ENCODE data around the gene MDM1. TPM values are rescaled to one million over a fixed set of nuclear protein-coding genes. Genes with fewer than 3 reads are reported as not detected.

MDM1 gene
- total and polyA plus RNA-seq, 2 experiments from 2014 or later, result 13.6 to 18.9 TPM

DNA sequence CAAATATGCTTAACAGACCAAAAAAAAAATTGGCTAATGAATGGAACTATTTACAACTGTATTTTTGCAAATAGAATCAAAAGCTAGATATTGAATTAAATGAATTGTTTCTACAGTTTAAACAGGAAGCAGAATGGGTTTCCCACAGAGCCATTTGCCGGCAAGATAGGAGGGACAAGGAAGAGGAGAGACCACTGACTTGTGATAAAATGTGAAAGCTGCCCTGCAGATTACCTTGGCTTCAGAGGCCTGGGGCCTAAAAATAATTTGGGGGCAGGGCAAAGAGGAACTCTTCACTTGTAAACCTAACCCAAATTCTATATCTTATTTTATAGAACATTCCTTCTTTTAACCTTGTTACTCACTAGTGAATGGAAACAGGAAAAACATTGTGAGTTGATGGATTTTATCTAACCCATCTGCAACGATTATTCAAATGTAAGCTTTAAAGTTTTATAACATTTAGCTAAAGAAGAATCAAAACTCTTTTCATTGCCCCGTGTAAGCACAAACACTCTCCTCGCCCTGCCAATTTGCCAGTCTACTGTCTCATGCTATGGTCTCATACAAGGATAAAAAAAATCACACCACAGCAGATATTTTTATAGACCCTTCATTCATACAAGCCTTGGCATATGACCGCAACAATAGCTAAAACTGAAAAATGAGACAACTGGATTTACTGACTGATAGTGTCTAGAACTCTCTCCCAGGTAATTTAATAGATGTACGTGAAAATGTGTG, 49.5 kb upstream of the MDM1 start (continued):
- TF ChIP-seq, protein P1, sequence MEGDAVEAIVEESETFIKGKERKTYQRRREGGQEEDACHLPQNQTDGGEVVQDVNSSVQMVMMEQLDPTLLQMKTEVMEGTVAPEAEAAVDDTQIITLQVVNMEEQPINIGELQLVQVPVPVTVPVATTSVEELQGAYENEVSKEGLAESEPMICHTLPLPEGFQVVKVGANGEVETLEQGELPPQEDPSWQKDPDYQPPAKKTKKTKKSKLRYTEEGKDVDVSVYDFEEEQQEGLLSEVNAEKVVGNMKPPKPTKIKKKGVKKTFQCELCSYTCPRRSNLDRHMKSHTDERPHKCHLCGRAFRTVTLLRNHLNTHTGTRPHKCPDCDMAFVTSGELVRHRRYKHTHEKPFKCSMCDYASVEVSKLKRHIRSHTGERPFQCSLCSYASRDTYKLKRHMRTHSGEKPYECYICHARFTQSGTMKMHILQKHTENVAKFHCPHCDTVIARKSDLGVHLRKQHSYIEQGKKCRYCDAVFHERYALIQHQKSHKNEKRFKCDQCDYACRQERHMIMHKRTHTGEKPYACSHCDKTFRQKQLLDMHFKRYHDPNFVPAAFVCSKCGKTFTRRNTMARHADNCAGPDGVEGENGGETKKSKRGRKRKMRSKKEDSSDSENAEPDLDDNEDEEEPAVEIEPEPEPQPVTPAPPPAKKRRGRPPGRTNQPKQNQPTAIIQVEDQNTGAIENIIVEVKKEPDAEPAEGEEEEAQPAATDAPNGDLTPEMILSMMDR (conservative IDR thresholded peaks at IDR 0.05; ENCODE audit: low read depth in 2 of 2), result no peak
- TF ChIP-seq POLR2AphosphoS5 (IDR thresholded peaks at IDR 0.05; ENCODE audit: low read depth) (no peak), JUNB (IDR thresholded peaks at IDR 0.05; ENCODE audit: unreplicated experiment) (no peak), NANOG (IDR thresholded peaks at IDR 0.05; ENCODE audit: borderline replicate concordance) (no peak), STAT1 (IDR thresholded peaks at IDR 0.05; ENCODE audit: unreplicated experiment) (no peak)

DNA sequence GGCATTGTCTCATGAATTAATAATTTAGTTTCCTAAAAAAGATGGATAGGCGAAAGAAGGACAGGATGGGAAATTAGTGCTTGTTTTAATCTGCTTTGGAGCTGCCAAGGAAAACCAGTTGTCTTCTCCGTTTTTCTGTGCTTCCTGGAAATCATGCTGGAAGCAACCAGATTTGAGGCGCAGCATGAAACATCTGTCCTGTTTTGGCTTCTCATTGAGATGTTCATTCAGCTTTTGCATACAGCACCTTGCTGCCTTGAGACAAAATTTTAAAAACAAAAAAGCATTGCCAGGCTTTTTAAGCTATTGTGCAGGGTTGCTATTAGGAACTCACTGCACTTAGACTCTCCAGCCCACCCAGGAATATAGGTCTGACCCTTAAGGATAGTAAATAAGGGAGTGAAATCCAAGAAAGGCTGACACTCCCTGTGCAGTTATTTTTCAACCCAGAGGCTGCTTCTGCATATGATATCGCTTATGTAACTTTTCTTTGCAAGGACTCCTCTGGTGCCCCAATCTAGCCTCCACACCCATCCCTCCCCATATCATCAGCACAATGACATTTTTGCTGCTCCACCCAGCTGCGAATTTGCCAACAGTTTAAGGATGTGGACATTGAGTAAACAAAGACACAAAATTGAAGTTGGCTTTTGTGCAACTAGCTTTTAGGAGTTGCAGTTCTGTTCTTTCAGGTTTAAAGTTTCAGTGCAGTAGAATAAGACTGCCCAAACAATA, 46.9 kb upstream of the MDM1 start:
- Histone ChIP-seq H3K4me3 (no peak overlapping the region), H3K4me2 (no peak overlapping the region), H3K27ac (ENCODE audit: low read depth) (no peak overlapping the region), H3K9me2 (ENCODE audit: insufficient read depth) (no peaks in the 10 kb centered on the region), H3F3A (replicated peaks; ENCODE audit: low read depth) (no peaks in the 10 kb centered on the region; the same call in 1 of the 2 replicates), H3K27me3 (ENCODE audit: insufficient read depth) (no peaks in the 10 kb centered on the region), H3K36me3 (ENCODE audit: insufficient read depth) (no peaks in the 10 kb centered on the region), H4K20me1 (replicated peaks; ENCODE audit: insufficient read depth) (no peaks in the 10 kb centered on the region), H3K4me1 (ENCODE audit: insufficient read depth) (peaks cover 16% of the 10 kb centered on the region), H3K79me2 (replicated peaks; ENCODE audit: insufficient read depth) (no peaks in the 10 kb centered on the region), H2AFZ (no peak overlapping the region; the same call in 1 of the 2 replicates)
- no peak overlapping the region for H3K4me3 Mint-ChIP-seq
- peaks cover 9% of the 10 kb centered on the region for H3K27me3 Mint-ChIP-seq (ENCODE audit: insufficient read depth, low read depth, poor library complexity)
- H3K36me3 Mint-ChIP-seq (ENCODE audit: low read depth), result no peaks in the 10 kb centered on the region
- ATAC-seq (no peak), DNase-seq (ENCODE audit: low spot score) (no peak)
- TF ChIP-seq NANOG (IDR thresholded peaks at IDR 0.05; ENCODE audit: borderline replicate concordance), result no peak
- TF ChIP-seq ZNF114 (CRISPR knock-in tag; IDR thresholded peaks at IDR 0.05), result no peak
- H3K9me3 Mint-ChIP-seq, result no peaks in the 10 kb centered on the region
- H3K4me1 Mint-ChIP-seq, result peaks cover 30% of the 10 kb centered on the region
- no peak overlapping the region for H3K27ac Mint-ChIP-seq

DNA sequence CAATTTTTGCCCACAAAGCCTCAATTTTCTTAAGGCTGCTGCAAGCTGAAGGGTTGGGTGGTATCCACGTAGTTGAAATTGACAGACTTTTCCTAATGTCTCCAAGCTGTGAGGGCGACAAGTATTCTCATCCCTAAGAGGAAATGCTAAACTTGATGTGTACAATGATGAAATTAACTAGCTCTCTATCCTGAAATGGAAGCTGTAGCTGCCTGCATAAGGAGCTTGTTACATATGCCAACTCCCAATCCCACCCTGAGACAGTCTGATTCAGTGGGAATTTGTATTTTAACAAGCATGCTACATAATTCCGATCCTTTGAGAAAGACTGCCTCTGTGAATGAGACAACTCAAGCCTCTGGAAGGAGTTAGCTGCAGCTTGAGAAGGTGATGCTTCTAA, 45.7 kb upstream of the MDM1 start:
- H4K20me1 ChIP-seq (replicated peaks; ENCODE audit: insufficient read depth), result no peaks in the 10 kb centered on the region
- no peak overlapping the region for H3K4me3 ChIP-seq
- no peak overlapping the region for H3K27ac ChIP-seq (ENCODE audit: low read depth)
- H3K27me3 ChIP-seq (ENCODE audit: insufficient read depth), result no peaks in the 10 kb centered on the region
- ATAC-seq, result no peak
- H3K79me2 ChIP-seq (replicated peaks; ENCODE audit: insufficient read depth), result no peaks in the 10 kb centered on the region
- no peaks in the 10 kb centered on the region for H3K36me3 ChIP-seq (ENCODE audit: insufficient read depth)
- H3K27me3 Mint-ChIP-seq (ENCODE audit: insufficient read depth, low read depth, poor library complexity), result peaks cover 9% of the 10 kb centered on the region
- H3K4me1 Mint-ChIP-seq, result peaks cover 30% of the 10 kb centered on the region
- H2AFZ ChIP-seq, result peak overlapping the region; percentile 74; the same call in 1 of the 2 replicates
- no peaks in the 10 kb centered on the region; the same call in 1 of the 2 replicates for H3F3A ChIP-seq (replicated peaks; ENCODE audit: low read depth)
- H3K9me3 Mint-ChIP-seq, result no peaks in the 10 kb centered on the region
- no peaks in the 10 kb centered on the region for H3K36me3 Mint-ChIP-seq (ENCODE audit: low read depth)
- H3K4me2 ChIP-seq, result no peak overlapping the region
- no peak overlapping the region for H3K27ac Mint-ChIP-seq
- peaks cover 16% of the 10 kb centered on the region for H3K4me1 ChIP-seq (ENCODE audit: insufficient read depth)
- no peaks in the 10 kb centered on the region for H3K9me2 ChIP-seq (ENCODE audit: insufficient read depth)
- DNase-seq (ENCODE audit: low spot score), result no peak
- no peak for TF ChIP-seq ZNF331 (CRISPR knock-in tag; IDR thresholded peaks at IDR 0.05; ENCODE audit: low read depth)
- no peak overlapping the region for H3K4me3 Mint-ChIP-seq

Data from GM23338 (cell line).